HG03039 (cell line): Measurements from ENCODE around the gene SLC25A51.

Experiments used
- ATAC-seq: cut with Tn5 transposase; IDR thresholded peaks from one replicate; pipeline ENCODE4 v1.9.1; 2021; ENCODE audit warnings: mild to moderate bottlenecking, moderate library complexity; ENCODE audit not compliant: unreplicated experiment

Gene SLC25A51

GRCh38 chr9:37839496-37840461 is 64.1 kb downstream of the SLC25A51 start:
- no peak for ATAC-seq
